B cell (primary cell): ENCODE measurements around the gene EGFL6. TPM values are rescaled to one million over a fixed set of nuclear protein-coding genes. Genes with fewer than 3 reads are reported as not detected.

Experiments used
- ATAC-seq: fragments of 200-7000 bp; cut with Tn5 transposase; one replicate; pipeline ENCODE4 v1.10.0; 2021; ENCODE audit warnings: low read depth, mild to moderate bottlenecking, moderate number of reproducible peaks, moderate library complexity
- CTCF ChIA-PET: fragments of 350-600 bp; sonication (Branson Sonifier 250); formaldehyde crosslinking; loops from one replicate; lab custom pipeline; 2021; ENCODE audit warnings: antibody characterized with exemption, inconsistent platforms; lab: Charles Lee
- POLR2A ChIA-PET: fragments of 350-600 bp; sonication (Branson Sonifier 250); formaldehyde crosslinking; loops from one replicate; lab custom pipeline; 2021; ENCODE audit warnings: antibody characterized with exemption; lab: Charles Lee
- DNase-seq: peaks from one replicate; pipeline ENCODE4 v3.0.0; 2013
- H2AFZ ChIP-seq: 2 replicates; pipeline ENCODE4 v1.6.1; 2012; ENCODE audit warnings: mild to moderate bottlenecking, low read depth, low read length; ENCODE audit not compliant: insufficient read depth, poor library complexity, severe bottlenecking
- H3K27ac ChIP-seq, 2 donors: 1 replicate in 1 of 2; 2 replicates in 1 of 2; pipeline ENCODE4 v1.5.1; 2012 to 2013; ENCODE audit warnings: low read length in 2 of 2, mild to moderate bottlenecking in 2 of 2, moderate library complexity in 1 of 2
- H3K27me3 ChIP-seq, 4 experiments: fragments of 200-600 bp in 1 of 4; sonication (generic) in 1 of 4; replicated peaks in 1 of 4; 1 replicate in 2 of 4; 2 replicates in 2 of 4; pipeline versions ENCODE4 v1.6.1 to v1.7.0; 2013 to 2016; ENCODE audit warnings: low read length in 3 of 4, mild to moderate bottlenecking in 2 of 4, mixed read lengths in 1 of 4, moderate library complexity in 1 of 4; ENCODE audit not compliant: insufficient read depth in 4 of 4, control insufficient read depth in 3 of 4; ENCODE audit errors: control extremely low read depth in 1 of 4
- H3K36me3 ChIP-seq, 2 experiments: replicated peaks in 1 of 2; 1 replicate in 1 of 2; 2 replicates in 1 of 2; pipeline versions ENCODE4 v1.6.1 to v1.7.1; 2013; ENCODE audit warnings: low read length in 1 of 2; ENCODE audit not compliant: insufficient read depth in 2 of 2, control insufficient read depth in 1 of 2; ENCODE audit errors: control extremely low read depth in 1 of 2, extremely low read depth in 1 of 2
- H3K4me1 ChIP-seq, 2 donors: fragments of 200-600 bp in 1 of 2; sonication (generic) in 1 of 2; 1 replicate in 1 of 2; 2 replicates in 1 of 2; pipeline versions ENCODE4 v1.5.1 to v1.6.1; 2013 to 2017; ENCODE audit warnings: low read length in 2 of 2; ENCODE audit not compliant: control insufficient read depth in 2 of 2, insufficient read depth in 2 of 2
- H3K4me2 ChIP-seq: replicated peaks from 2 replicates; pipeline ENCODE3; 2012; ENCODE audit warnings: mild to moderate bottlenecking, low read depth, low read length; ENCODE audit not compliant: poor library complexity, severe bottlenecking
- H3K4me3 ChIP-seq, 5 experiments: fragments of 200-600 bp in 1 of 5; sonication (generic) in 1 of 5; 1 replicate in 3 of 5; 2 replicates in 2 of 5; pipeline versions ENCODE4 v1.5.1 to v1.7.0; 2011 to 2016; ENCODE audit warnings: low read length in 4 of 5, mild to moderate bottlenecking in 4 of 5, low read depth in 2 of 5, control low read depth in 1 of 5, moderate library complexity in 1 of 5; ENCODE audit not compliant: insufficient read depth in 1 of 5; ENCODE audit errors: control extremely low read depth in 1 of 5, extremely low read depth in 1 of 5
- H3K79me2 ChIP-seq: fragments of 200-600 bp; sonication (generic); one replicate; pipeline ENCODE4 v1.6.0; 2016; ENCODE audit warnings: low read length; ENCODE audit not compliant: control insufficient read depth, insufficient read depth
- H3K9ac ChIP-seq: fragments of 200-600 bp; sonication (generic); 2 replicates; pipeline ENCODE4 v1.6.1; 2017; ENCODE audit warnings: mild to moderate bottlenecking, low read length, moderate library complexity
- H3K9me3 ChIP-seq, 3 donors: one replicate each; pipeline versions ENCODE4 v1.6.1 to v1.7.1; 2013; ENCODE audit warnings: low read length in 2 of 3; ENCODE audit not compliant: control insufficient read depth in 2 of 3, insufficient read depth in 1 of 3; ENCODE audit errors: control extremely low read depth in 1 of 3
- H4K20me1 ChIP-seq: 2 replicates; pipeline ENCODE4 v1.6.0; 2012; ENCODE audit warnings: mild to moderate bottlenecking, low read length; ENCODE audit not compliant: insufficient read depth, control insufficient read depth, poor library complexity, severe bottlenecking
- H3K27ac Mint-ChIP-seq: one replicate; pipeline ENCODE4 v1.8.0; 2021; ENCODE audit warnings: mixed read lengths
- H3K27me3 Mint-ChIP-seq: one replicate; pipeline ENCODE4 v1.8.0; 2021; ENCODE audit warnings: mixed read lengths
- H3K4me1 Mint-ChIP-seq: one replicate; pipeline ENCODE4 v1.8.0; 2021; ENCODE audit warnings: mixed read lengths
- H3K4me3 Mint-ChIP-seq: one replicate; pipeline ENCODE4 v1.8.0; 2021; ENCODE audit warnings: mixed read lengths
- H3K9me3 Mint-ChIP-seq: one replicate; pipeline ENCODE4 v1.8.0; 2022; ENCODE audit warnings: mixed read lengths; ENCODE audit not compliant: insufficient read depth
- EZH2 ChIP-seq: IDR thresholded peaks from 2 replicates; pipeline ENCODE4 v1.6.1; 2012; ENCODE audit warnings: borderline replicate concordance, low read depth, mild to moderate bottlenecking, moderate library complexity, low read length; ENCODE audit not compliant: insufficient read depth, poor library complexity, severe bottlenecking
- WGBS: methylation state at CpG from one replicate; pipeline ENCODE4 v1.1.5; 2013; ENCODE audit warnings: missing lambda C conversion rate; ENCODE audit not compliant: insufficient coverage; 5-methylcytosine and 5-hydroxymethylcytosine counted together
- intact Hi-C: fragments of 100-400 bp; cut with micrococcal nuclease; formaldehyde crosslinking; loops from one replicate; pipeline ENCODE4 v1.10.0; 2022
- polyA plus RNA-seq: library from polyadenylated mRNA; depleted of rRNA; stranded (reverse); fragments of >200 nt; gene quantifications from 2 replicates; pipeline ENCODE4 v1.2.3, GENCODE V29; 2012
- total RNA-seq, 2 donors: library from RNA; stranded (reverse); fragments of 120-200 nt in 1 of 2; gene quantifications; 1 replicate in 1 of 2; 2 replicates in 1 of 2; pipeline versions ENCODE4 v1.2.3 to v1.2.4, GENCODE V29; 2013 to 2022
- TF ChIP-seq, protein P1 (sequence below): fragments of 200-600 bp; IDR thresholded peaks from one replicate; pipeline ENCODE4 v1.8.0; 2022; ENCODE audit warnings: antibody characterized with exemption, mild to moderate bottlenecking

The EGFL6 gene
- total and polyA plus RNA-seq, 2 donors (not counting 1 experiment from before 2014, with no cell fraction given) = not detected

DNA sequence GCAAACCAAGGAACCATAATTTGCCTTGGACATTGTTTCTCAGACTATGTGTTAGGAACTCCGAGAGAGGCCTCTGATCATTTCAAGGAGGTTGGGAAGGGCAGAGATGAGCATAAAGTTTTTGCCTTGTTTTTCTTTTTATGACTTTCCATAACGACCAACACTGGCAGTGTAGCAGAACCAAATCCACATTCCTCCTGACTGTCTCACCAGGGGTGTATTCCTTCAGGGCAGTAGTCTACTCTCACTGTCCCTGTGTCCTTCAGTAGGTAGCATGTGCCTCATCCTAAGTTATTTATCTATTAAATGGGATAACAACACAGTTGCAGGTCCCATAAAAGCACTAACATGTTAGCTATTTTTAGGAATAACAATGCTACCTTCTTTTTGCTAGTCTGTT lies 20.8 kb downstream of the EGFL6 start:
- Mint-ChIP-seq H3K4me1 (no peaks in the 10 kb centered on the region), H3K9me3 (no peaks in the 10 kb centered on the region), H3K4me3 (no peak overlapping the region), H3K27me3 (peaks cover 18% of the 10 kb centered on the region), H3K27ac (no peak overlapping the region)
- no peaks in the 10 kb centered on the region for H4K20me1 ChIP-seq
- CTCF ChIA-PET = no interaction called here
- no peak overlapping the region for H3K27ac ChIP-seq
- WGBS = 67% methylated on average over 1 of the region's 2 CpGs
- POLR2A ChIA-PET = no interaction called here
- peaks cover 0 to 17% (median 0%) of the 10 kb centered on the region in 4 experiments for H3K27me3 ChIP-seq
- H2AFZ ChIP-seq = no peak overlapping the region
- H3K4me3 ChIP-seq = no peak overlapping the region
- H3K4me1 ChIP-seq = no peaks in the 10 kb centered on the region
- no peaks in the 10 kb centered on the region for H3K9me3 ChIP-seq
- no peaks in the 10 kb centered on the region for H3K79me2 ChIP-seq
- H3K9ac ChIP-seq = no peak overlapping the region
- DNase-seq (no peak), ATAC-seq (no peak)
- TF ChIP-seq, protein P1, sequence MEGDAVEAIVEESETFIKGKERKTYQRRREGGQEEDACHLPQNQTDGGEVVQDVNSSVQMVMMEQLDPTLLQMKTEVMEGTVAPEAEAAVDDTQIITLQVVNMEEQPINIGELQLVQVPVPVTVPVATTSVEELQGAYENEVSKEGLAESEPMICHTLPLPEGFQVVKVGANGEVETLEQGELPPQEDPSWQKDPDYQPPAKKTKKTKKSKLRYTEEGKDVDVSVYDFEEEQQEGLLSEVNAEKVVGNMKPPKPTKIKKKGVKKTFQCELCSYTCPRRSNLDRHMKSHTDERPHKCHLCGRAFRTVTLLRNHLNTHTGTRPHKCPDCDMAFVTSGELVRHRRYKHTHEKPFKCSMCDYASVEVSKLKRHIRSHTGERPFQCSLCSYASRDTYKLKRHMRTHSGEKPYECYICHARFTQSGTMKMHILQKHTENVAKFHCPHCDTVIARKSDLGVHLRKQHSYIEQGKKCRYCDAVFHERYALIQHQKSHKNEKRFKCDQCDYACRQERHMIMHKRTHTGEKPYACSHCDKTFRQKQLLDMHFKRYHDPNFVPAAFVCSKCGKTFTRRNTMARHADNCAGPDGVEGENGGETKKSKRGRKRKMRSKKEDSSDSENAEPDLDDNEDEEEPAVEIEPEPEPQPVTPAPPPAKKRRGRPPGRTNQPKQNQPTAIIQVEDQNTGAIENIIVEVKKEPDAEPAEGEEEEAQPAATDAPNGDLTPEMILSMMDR = no peak
- TF ChIP-seq EZH2 = no peak
- no peaks in the 10 kb centered on the region for H3K36me3 ChIP-seq
- intact Hi-C loops = no loop called here
- no peak overlapping the region for H3K4me2 ChIP-seq

- H3K4me1 Mint-ChIP-seq = no peaks in the 10 kb centered on the region
- 60% methylated on average over 1 of the region's 5 CpGs for WGBS
- CTCF ChIA-PET = no interaction called here
Observed at GRCh38 chrX:13590914-13591313, 21.5 kb downstream of the EGFL6 start.

More at GRCh38 chrX:13590914-13591313, 21.5 kb downstream of the EGFL6 start:
- intact Hi-C loops = no loop called here
- TF ChIP-seq, protein P1 = no peak
- TF ChIP-seq EZH2 = no peak
- Histone ChIP-seq H2AFZ (no peak overlapping the region), H4K20me1 (no peaks in the 10 kb centered on the region), H3K4me3 (no peak overlapping the region), H3K36me3 (no peaks in the 10 kb centered on the region), H3K4me2 (no peak overlapping the region), H3K79me2 (no peaks in the 10 kb centered on the region), H3K27ac (no peak overlapping the region), H3K4me1 (no peaks in the 10 kb centered on the region), H3K9me3 (no peaks in the 10 kb centered on the region), H3K27me3 (peaks cover 0 to 11% (median 0%) of the 10 kb centered on the region in 4 experiments), H3K9ac (no peak overlapping the region)
- no peak overlapping the region for H3K27ac Mint-ChIP-seq
- DNase-seq (no peak), ATAC-seq (no peak)
- no peak overlapping the region for H3K4me3 Mint-ChIP-seq
- H3K27me3 Mint-ChIP-seq = peaks cover 18% of the 10 kb centered on the region
- POLR2A ChIA-PET = no interaction called here
- H3K9me3 Mint-ChIP-seq = no peaks in the 10 kb centered on the region
